ENCODE measurements around the gene TNRC6A. TPM values are rescaled to one million over a fixed set of nuclear protein-coding genes. Genes with fewer than 3 reads are reported as not detected.

The TNRC6A gene
- total RNA-seq, 1 experiment from 2014 or later = 26.8 TPM

Other genes starting within 250 kb of the TNRC6A start
- gene RBBP6, start 190.1 kb upstream of the TNRC6A start, total RNA-seq (2014; rRNA removed; shearing (Covaris generic)) = 23.6 and 34.9 TPM in 2 replicates
- gene SLC5A11, start 116.3 kb downstream of the TNRC6A start, total RNA-seq (2014; rRNA removed; shearing (Covaris generic)) = 0.16 TPM in 1 of 2 replicates, not detected in the other

Measured in SJSA1 (cell line).